NK-92 (cell line): Measurements from ENCODE around the gene PPARG.
"Not testable (repeated sequence)": the region's sequence is repeated elsewhere in the genome, so short reads cannot be mapped to it uniquely, and the experiment has no call there.

Source experiments
- DNase-seq: peaks from one replicate; lab custom pipeline; 2025; ENCODE audit not compliant: unreplicated experiment; lab: John Stamatoyannopoulos, UW

PPARG gene

DNA sequence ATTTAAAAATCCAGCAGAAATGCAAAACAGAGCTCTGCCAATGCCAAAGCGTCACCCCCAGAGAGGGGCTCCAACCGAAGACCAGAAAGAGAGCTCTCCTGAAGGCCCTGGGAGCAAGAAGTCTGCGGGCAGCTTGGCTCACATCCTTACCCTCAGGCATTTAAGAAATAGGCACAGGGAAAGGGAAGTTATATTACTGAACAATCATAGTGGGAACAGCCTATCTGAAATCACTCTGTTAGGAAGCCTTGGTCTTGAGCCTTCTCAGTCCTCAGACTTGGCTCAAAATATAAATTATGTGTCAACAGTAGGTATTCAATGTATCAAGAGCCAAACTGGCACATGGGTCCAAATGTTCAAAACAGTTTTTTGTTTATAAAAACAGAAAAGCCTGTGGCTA lies 10.3 kb upstream of the PPARG start:
- no peak for DNase-seq

- DNase-seq: no peak
These were observed 9.1 kb upstream of the PPARG start for GRCh38 chr3:12279591-12280326.

DNA sequence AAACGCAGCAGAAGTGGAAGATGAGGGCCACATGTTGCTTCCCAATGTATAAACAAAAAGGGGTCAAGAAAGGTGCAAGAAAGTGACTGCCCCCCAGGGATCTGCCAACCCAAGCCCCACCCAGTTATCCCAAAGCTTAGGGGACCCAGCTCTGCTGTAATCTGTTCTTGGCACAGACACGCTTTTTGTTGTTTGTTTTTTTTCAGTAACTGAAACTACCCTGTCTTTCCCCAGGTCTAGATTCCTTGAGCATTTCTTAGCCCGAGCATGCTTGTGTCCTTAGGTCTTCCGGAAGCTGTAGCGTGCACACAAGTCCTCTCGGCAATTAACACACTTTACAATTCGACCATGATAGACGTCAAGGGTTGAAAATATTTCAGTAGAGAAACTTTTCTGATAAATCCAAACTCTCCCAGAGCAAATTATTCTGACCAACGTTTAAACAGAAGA lies 8.5 kb upstream of the PPARG start:
- no peak for DNase-seq

GRCh38 chr3:12284591-12284990 lies 4.3 kb upstream of the PPARG start:
- DNase-seq: no peak

GRCh38 chr3:12285003-12285555 lies 3.8 kb upstream of the PPARG start:
- DNase-seq: no peak

- not testable (repeated sequence) for DNase-seq
These were observed 3.1 kb upstream of the PPARG start for GRCh38 chr3:12285779-12286178.

DNA sequence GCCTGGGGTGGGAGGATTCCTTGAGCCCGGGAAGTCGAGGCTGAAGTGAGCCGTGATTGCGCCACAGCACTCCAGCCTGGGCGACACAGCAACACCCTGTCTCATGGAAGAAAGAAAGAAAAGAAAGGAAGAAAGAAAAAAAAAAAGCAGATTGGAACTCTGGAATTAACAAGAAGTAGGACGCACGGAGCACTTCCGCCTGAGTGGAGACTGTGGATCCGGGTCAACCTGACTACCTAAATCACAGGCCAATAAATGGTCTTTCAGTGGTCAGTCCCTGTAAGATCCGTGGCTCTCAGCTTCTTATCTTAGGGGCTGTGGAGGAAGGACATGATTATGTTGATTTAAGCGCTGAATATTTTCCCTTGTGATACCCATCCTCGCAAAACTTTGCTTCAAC lies 2.4 kb upstream of the PPARG start:
- no peak for DNase-seq

GRCh38 chr3:12286927-12287726 lies 1.7 kb upstream of the PPARG start:
- DNase-seq: no peak

DNA sequence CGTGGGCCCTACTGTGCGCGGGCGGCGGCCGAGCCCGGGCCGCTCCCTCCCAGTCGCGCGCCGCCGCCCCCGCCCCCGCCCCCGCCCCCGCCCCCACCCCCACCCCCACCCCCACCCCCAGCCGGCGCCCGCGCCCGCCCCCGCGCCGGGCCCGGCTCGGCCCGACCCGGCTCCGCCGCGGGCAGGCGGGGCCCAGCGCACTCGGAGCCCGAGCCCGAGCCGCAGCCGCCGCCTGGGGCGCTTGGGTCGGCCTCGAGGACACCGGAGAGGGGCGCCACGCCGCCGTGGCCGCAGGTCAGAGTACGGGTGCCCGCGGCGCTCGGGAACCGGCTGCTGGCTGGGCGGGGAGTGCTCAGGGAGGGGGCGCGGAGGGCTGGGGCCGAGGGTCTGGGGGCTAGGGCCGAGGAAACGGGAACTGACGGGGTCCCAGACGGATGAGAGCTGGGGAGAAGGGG lies 1.1 kb upstream of the PPARG start:
- DNase-seq: no peak

GRCh38 chr3:12289524-12289923 lies 654 bp downstream of the PPARG start:
- no peak for DNase-seq

- DNase-seq: no peak
These were observed 3.9 kb downstream of the PPARG start for GRCh38 chr3:12292770-12293169.

GRCh38 chr3:12294885-12295580 lies 6.2 kb downstream of the PPARG start:
- DNase-seq: no peak

GRCh38 chr3:12296511-12296910 lies 7.6 kb downstream of the PPARG start:
- DNase-seq: no peak

DNA sequence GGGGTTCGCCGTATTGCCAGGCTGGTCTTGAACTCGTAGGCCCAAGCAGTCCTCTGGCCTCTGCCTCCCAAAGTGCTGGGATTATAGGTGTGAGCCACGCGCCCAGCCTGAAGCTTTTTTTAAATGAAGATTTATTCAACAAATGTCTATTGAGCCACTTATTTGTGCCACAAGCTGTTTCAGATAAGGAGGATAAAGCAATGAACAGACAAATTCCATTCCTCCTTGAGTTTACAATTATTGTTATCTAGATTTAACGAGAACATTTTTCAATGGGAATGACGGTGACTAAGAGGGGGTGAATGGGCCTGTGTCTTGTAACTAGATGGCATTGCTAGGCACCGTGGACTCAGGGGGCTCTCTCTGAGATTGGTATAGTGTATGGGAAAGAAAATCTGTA lies 10.2 kb downstream of the PPARG start:
- no peak for DNase-seq

GRCh38 chr3:12300137-12300536 lies 11.3 kb downstream of the PPARG start:
- no peak for DNase-seq

DNA sequence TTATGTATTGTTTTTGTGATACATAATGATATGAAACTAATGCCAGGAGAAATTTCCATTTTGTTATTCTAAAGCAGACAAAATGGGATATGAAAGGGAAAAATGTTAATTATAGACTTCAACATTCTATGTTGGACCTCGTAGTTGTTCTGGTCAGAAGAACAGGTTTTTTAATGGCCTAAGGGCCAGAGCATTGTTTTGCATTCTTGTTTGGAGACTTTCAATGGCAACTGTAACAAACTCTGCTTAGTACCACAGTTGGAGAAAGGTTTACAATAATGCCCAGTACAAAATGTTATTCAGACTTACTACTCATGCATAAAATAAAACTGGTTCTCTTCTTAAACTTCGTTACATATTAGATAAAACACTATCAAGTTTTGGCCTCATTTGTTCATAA lies 12.2 kb downstream of the PPARG start:
- DNase-seq: no peak

GRCh38 chr3:12301513-12301912 lies 12.6 kb downstream of the PPARG start:
- DNase-seq: no peak

DNA sequence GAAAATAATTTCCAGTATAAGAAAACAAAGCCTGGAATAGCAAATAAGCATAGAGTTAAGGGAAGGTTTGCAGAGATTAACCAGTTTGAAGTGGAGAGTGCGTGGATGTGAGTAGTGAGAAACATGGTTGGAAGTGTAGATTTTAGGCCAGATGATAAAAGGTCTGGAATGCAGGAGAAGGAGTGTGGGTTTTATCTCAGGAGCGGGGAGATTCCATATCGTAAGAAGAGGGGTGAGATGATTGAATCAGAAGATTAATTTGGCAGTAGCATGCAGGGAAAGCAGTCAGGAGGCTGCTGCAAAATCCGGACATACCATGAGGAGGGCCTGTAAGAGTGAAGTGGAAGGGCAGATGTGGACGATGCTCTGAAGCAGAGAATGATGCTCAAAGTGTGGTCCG lies 13.7 kb downstream of the PPARG start:
- DNase-seq: no peak

DNA sequence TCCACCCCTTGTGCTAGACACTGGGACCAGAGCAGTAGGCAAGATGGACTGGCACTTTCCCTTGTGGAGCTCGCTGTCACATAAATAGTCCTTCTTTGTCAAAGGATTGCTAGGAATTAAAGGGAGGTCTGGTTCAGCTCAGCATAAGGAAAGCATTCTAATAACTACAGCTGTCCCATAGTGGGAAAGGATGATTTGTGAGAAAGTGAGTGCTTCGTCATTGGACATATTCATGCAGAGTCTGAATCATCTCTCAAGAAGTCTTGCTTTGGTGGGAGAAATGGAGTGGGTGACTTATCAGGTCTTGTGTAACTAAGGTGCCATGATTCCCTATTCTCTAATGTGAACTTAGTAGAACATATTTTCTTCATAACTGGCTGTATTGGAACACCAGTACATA lies 14.7 kb downstream of the PPARG start:
- DNase-seq: no peak

DNA sequence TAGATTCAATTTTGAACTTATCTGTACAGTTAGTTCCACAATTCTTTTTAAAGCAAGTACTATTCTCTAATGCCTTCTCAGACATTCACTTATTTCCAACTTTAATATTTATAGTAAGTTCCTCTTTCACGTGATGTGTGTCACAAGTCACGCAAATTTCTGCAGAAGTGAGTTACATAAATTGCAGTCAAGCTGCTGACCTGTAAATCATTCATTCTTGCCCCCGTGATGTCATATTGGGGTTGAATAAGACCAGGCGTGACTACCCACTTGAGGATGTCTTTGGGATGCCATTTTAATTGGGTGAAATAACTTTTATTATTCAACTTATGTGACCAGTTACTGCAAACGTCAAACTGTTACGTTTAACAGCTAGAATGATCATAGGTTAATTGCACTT lies 15.1 kb downstream of the PPARG start:
- no peak for DNase-seq

GRCh38 chr3:12307136-12307535 lies 18.3 kb downstream of the PPARG start:
- DNase-seq: no peak
